ENCODE data around the gene ATP6V1F.

Gene ATP6V1F

DNA sequence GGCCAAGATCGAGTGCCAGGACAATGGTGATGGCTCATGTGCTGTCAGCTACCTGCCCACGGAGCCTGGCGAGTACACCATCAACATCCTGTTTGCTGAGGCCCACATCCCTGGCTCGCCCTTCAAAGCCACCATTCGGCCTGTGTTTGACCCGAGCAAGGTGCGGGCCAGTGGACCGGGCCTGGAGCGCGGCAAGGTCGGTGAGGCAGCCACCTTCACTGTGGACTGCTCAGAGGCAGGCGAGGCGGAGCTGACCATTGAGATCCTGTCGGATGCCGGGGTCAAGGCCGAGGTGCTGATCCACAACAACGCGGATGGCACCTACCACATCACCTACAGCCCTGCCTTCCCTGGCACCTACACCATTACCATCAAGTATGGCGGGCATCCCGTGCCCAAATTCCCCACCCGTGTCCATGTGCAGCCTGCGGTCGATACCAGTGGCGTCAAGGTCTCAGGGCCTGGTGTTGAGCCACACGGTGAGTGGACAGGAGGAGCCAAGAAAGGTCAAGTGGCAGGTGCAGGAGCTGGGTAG lies 17.8 kb upstream of the ATP6V1F start:
- CTCF ChIA-PET: interaction anchor here (0.7 kb wide), 1 partner anchor 66 kb away, joined by 5 read pairs; no protein-coding TSS in a partner anchor
- POLR2A ChIA-PET (ENCODE audit: low non-redundant PET): no interaction called here
- no peak for DNase-seq (ENCODE audit: low spot score)
- H3K27ac ChIP-seq: no peak overlapping the region
- TF ChIP-seq, protein P1, sequence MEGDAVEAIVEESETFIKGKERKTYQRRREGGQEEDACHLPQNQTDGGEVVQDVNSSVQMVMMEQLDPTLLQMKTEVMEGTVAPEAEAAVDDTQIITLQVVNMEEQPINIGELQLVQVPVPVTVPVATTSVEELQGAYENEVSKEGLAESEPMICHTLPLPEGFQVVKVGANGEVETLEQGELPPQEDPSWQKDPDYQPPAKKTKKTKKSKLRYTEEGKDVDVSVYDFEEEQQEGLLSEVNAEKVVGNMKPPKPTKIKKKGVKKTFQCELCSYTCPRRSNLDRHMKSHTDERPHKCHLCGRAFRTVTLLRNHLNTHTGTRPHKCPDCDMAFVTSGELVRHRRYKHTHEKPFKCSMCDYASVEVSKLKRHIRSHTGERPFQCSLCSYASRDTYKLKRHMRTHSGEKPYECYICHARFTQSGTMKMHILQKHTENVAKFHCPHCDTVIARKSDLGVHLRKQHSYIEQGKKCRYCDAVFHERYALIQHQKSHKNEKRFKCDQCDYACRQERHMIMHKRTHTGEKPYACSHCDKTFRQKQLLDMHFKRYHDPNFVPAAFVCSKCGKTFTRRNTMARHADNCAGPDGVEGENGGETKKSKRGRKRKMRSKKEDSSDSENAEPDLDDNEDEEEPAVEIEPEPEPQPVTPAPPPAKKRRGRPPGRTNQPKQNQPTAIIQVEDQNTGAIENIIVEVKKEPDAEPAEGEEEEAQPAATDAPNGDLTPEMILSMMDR (conservative IDR thresholded peaks at IDR 0.05; ENCODE audit: low read depth): no peak

DNA sequence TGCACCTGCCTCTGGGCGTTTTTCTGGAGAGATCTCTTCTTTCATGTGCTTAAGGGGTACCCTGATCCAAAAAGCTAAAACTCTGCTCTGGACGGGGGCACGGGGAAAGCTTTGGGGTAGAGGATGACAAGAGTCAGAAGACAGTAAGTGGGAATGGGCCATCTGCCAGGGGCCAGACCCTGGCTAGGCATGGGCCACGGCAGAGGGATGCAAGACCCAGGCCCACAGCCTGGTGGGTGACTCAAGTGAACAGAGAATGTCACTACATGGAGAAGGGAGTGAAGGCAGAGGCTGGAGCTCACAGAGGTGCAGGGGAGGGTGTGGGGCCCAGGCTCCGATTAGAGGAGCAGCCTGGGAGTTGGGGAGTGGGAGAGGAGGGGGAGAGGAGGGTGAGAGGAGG lies 17.2 kb upstream of the ATP6V1F start:
- DNase-seq (ENCODE audit: low spot score): no peak
- POLR2A ChIA-PET (ENCODE audit: low non-redundant PET): no interaction called here
- TF ChIP-seq, protein P1 (conservative IDR thresholded peaks at IDR 0.05; ENCODE audit: low read depth): no peak
- CTCF ChIA-PET: interaction anchor here (0.7 kb wide), 1 partner anchor 67 kb away, joined by 5 read pairs; no protein-coding TSS in a partner anchor
- no peak overlapping the region for H3K27ac ChIP-seq

DNA sequence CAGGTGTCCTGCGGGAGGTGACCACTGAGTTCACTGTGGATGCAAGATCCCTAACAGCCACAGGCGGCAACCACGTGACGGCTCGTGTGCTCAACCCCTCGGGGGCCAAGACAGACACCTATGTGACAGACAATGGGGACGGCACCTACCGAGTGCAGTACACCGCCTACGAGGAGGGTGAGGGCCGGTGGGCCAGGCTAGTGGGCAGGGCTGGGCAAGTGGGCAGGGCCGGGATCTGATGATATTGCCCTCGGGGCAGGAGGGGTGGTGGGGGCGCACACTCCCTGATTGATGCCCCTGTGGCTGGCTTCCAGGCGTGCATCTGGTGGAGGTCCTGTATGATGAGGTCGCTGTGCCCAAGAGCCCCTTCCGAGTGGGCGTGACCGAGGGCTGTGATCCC lies 16.7 kb upstream of the ATP6V1F start:
- CTCF ChIA-PET: no interaction called here
- no peak for DNase-seq (ENCODE audit: low spot score)
- POLR2A ChIA-PET (ENCODE audit: low non-redundant PET): no interaction called here
- no peak overlapping the region for H3K27ac ChIP-seq
- TF ChIP-seq, protein P1 (conservative IDR thresholded peaks at IDR 0.05; ENCODE audit: low read depth): no peak

DNA sequence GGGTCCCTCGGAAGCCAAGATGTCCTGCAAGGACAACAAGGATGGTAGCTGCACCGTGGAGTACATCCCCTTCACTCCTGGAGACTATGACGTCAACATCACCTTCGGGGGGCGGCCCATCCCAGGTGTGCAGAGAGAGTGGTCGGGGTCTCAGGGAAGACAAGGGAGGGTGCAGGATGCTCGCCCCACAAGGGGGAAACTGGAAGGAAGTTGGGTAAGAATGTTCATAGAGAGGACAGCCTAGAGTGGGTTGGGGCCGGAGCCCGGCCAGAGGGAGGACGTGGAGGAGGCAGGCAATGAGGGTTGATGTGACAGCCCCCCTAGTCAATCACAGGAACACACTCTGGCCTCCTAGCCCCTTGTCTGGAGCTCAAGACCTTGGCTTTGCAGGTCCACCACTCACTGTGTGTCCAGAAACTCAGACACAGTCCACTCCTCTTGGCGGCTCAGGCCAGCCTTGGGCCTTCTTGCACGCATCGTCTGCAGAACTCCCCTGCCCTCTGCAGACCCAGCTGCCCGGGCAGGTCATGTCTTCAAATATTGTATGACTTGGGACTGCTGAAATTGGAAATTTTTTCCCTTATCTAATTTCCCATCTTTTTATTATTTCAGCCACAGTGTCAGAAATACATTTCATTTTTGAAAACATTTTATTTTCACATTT lies 15.7 kb upstream of the ATP6V1F start:
- H3K27ac ChIP-seq: no peak overlapping the region
- ChIA-PET POLR2A (ENCODE audit: low non-redundant PET) (no interaction called here), CTCF (no interaction called here)
- TF ChIP-seq, protein P1 (conservative IDR thresholded peaks at IDR 0.05; ENCODE audit: low read depth): no peak
- DNase-seq (ENCODE audit: low spot score): no peak

DNA sequence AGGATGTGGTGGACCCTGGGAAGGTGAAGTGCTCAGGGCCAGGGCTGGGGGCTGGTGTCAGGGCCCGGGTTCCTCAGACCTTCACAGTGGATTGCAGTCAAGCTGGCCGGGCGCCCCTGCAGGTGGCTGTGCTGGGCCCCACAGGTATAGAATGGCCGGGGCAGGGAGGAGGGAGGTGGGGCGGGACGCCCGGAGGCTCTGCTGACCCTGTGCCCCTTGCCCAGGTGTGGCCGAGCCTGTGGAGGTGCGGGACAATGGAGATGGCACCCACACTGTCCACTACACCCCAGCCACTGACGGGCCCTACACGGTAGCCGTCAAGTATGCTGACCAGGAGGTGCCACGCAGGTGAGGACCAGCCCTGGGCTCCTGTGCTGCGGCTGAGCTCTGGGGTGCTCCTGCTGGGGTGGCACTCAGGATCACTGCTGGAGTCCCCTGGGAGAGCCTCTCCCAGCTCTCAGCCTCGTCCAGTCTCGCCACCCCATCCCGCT lies 14.9 kb upstream of the ATP6V1F start:
- DNase-seq (ENCODE audit: low spot score): no peak
- H3K27ac ChIP-seq: no peak overlapping the region
- TF ChIP-seq, protein P1 (conservative IDR thresholded peaks at IDR 0.05; ENCODE audit: low read depth): no peak
- ChIA-PET CTCF (no interaction called here), POLR2A (ENCODE audit: low non-redundant PET) (no interaction called here)

DNA sequence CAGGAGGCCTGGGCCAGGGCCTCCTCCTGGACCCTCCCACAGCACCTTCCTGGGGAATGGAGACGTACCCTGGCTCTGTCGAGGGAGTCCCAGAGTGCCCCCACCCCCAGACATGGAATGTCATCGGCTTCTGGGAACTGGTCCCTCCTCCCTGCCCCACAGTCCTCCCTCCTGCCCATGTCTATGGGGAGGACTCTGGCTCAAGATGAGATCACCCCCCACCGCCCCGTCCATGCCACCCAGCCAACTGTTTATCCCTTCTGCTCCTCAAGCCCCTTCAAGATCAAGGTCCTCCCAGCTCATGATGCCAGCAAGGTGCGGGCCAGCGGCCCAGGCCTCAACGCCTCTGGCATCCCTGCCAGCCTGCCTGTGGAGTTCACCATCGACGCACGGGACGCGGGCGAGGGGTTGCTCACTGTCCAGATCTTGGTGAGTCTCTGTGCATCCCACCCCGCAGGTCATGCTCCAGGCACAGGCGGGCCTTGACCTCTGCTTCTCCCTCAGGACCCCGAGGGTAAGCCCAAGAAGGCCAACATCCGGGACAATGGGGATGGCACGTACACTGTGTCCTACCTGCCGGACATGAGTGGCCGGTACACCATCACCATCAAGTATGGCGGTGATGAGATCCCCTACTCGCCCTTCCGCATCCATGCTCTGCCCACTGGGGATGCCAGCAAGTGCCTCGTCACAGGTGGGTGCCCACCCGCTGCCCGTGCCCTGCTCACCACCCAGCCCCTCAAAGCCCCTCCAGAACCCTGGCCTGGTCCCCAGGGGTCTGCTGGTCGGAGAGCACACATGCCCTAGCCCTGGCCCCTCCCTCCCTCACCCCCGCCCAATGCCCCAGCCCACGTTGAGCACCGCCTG lies 14.1 kb upstream of the ATP6V1F start:
- ChIA-PET POLR2A (ENCODE audit: low non-redundant PET) (no interaction called here), CTCF (no interaction called here)
- no peak overlapping the region for H3K27ac ChIP-seq
- no peak for DNase-seq (ENCODE audit: low spot score)
- TF ChIP-seq, protein P1 (conservative IDR thresholded peaks at IDR 0.05; ENCODE audit: low read depth): no peak

Measured in RWPE1 (cell line).